ENCODE data around the gene CPSF4L.
A peak's percentile ranks its signal among the peaks of the same experiment; 100 is the strongest.

CPSF4L gene

DNA sequence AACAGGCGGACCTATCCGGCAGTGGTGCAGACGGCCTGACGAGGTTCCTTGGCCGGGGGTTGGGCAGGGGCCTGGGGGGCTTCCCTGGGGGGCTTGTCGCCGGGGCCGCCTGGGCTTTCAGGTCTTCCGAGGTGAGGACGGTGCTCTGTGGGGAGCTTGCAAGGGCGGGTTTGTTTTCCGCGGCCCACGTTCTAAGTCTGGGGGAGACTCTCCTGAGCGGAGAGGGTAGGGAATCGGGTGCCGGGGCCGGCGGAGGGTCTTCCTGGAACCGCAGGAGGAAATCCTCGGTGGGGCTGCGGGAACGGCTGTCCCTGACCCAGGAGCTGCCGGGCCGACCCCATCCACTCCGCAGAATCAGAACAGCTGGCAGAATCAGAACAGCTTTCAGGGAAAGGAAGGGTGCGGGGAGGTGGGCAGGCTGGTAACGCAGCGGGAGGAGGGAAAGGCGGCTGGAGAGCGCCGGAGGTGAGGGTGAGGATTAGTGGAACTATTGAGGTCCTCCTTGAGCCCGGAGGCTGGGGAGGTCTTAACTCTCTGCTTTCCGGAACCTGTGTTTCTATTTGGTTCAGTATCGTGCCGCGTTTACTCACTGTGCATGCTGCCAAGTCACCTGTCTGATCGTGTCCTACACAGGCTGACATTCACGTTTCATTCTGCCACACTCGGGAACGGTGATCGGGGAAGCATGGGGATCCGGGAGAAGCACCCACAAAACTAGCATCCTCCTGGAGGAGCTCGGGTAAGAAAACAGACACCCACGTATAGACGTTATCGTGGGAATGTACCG is 28.9 kb downstream of the CPSF4L start:
- DNase-seq (ENCODE audit: low read depth in 2 of 2): no peak

GRCh38 chr17:73231841-73232586 is 29.7 kb downstream of the CPSF4L start:
- peak; percentile 94 to 96 for DNase-seq (ENCODE audit: low read depth in 2 of 2)

GRCh38 chr17:73231395-73231794 is 30.3 kb downstream of the CPSF4L start:
- no peak for DNase-seq (ENCODE audit: low read depth in 2 of 2)

- DNase-seq (ENCODE audit: low read depth in 2 of 2): no peak
Measured at GRCh38 chr17:73230088-73230487, 31.6 kb downstream of the CPSF4L start.

- no peak for DNase-seq (ENCODE audit: low read depth in 2 of 2)
Measured at GRCh38 chr17:73228748-73229236, 32.9 kb downstream of the CPSF4L start.

GRCh38 chr17:73227944-73228343 is 33.7 kb downstream of the CPSF4L start:
- DNase-seq (ENCODE audit: low read depth in 2 of 2): no peak

DNA sequence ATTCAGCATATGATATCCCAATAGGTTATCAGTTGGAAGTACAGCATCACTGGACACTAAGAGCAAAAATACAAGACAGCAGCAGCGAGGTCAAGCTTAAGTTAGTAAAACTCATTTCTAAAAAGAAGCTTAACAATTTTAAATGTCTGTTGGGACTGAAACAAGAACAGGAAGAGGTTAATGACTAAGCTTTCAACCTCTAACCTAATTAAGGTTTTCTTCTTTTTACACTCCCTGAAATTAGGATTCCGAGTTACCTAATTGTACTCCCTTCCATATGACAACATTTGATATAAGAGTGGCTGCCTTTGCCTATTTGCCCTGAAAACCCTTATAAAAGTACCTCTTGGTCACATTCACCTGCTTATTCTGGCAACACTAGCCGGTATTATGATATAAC is 34.3 kb downstream of the CPSF4L start:
- no peak for DNase-seq (ENCODE audit: low read depth in 2 of 2)

GRCh38 chr17:73226556-73227172 is 35.0 kb downstream of the CPSF4L start:
- no peak for DNase-seq (ENCODE audit: low read depth in 2 of 2)

- no peak for DNase-seq (ENCODE audit: low read depth in 2 of 2)
Measured at GRCh38 chr17:73224663-73225305, 36.9 kb downstream of the CPSF4L start.

DNA sequence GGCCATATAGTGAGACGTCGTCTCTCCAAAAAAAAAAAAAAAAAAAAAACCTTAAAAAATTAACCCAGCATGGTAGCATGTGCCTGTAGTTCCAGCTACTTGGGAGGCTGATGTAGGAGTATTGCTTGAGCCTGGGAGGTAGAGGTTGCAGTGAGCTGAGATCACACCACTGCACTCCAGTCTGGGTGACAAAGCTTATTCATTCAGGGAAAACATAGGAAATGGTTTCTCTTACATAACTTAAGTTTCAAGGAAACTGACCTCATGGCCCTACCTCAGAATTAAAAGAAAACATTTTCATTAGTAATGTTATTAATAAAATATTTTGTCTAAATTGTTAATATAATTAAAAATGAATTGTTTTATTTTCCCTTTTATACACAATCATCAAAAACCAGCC is 37.4 kb downstream of the CPSF4L start:
- DNase-seq (ENCODE audit: low read depth in 2 of 2): no peak

DNA sequence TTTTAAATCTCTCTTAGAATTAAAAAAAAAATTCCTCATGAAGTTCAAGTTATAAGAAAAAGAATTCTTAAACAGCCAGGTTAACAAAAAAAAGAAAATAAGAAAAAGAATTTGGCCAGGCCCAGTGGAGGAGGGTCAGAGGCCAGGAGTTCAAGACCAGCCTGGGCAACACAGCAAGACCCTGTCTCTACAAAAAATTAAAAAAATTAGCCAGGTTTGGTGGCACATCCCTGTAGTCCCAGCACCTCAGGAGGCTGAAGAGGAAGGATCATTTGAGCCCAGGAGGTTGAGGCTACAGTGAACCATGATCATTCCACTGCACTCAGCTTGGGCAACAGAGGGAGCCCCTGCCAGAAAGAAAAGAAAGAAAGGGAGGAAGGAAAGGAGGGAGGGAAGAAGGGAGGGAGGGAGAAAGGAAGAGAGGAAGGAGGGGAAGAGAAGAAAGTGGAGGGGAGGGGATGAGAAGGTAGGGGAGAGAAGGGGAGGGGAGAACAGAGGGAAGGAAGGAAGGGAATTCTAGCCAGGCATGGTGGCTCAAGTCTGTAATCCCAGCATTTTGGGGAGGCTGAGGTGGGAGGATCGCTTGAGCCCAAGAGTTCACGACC is 38.0 kb downstream of the CPSF4L start:
- no peak for DNase-seq (ENCODE audit: low read depth in 2 of 2)

GRCh38 chr17:73215447-73215846 is 46.2 kb downstream of the CPSF4L start:
- DNase-seq (ENCODE audit: low read depth in 2 of 2): no peak

DNA sequence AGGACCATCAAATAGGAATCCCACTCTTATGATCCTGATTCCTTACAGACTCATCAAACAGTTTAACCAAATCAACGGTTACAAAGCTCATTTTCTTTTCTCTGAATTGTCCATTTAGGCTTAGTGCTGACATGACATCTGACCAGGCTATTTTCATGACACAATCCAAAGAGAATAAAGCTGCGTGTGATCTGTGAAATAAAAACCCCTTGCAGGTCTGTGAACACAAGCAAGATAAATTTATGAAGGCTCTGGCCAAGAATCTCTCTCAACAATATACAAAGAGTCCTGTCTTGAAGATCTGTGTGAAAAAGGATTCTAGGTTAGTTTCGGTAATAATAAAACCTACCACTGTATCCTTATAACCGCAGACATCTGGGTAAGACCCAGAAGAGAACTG is 46.8 kb downstream of the CPSF4L start:
- DNase-seq (ENCODE audit: low read depth in 2 of 2): no peak

- DNase-seq (ENCODE audit: low read depth in 2 of 2): no peak
Measured at GRCh38 chr17:73214008-73214407, 47.7 kb downstream of the CPSF4L start.

DNA sequence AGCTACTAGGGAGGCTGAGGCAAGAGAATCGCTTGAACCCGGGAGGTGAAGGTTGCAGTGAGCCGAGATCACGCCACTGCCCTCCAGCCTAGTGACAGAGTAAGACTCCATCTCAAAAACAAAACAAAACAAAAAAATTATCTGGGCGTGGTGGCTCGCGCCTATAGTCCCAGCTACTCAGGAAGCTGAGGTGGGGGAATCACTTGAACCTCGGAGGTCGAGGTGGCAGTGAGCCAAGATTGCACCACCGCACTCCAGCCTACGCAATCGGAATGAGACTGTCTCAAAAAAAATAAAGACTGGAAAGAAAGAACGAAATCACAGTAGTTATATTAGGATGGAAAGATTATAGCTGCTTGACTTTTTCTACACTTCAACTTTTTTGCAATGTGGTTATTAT is 49.9 kb downstream of the CPSF4L start:
- peak; percentile 14 to 23 for DNase-seq (ENCODE audit: low read depth in 2 of 2)

GRCh38 chr17:73210002-73210678 is 51.5 kb downstream of the CPSF4L start:
- no peak for DNase-seq (ENCODE audit: low read depth in 2 of 2)

GRCh38 chr17:73209436-73209835 is 52.2 kb downstream of the CPSF4L start:
- DNase-seq (ENCODE audit: low read depth in 2 of 2): no peak

- no peak for DNase-seq (ENCODE audit: low read depth in 2 of 2)
Measured at GRCh38 chr17:73208139-73208827, 53.4 kb downstream of the CPSF4L start.

DNA sequence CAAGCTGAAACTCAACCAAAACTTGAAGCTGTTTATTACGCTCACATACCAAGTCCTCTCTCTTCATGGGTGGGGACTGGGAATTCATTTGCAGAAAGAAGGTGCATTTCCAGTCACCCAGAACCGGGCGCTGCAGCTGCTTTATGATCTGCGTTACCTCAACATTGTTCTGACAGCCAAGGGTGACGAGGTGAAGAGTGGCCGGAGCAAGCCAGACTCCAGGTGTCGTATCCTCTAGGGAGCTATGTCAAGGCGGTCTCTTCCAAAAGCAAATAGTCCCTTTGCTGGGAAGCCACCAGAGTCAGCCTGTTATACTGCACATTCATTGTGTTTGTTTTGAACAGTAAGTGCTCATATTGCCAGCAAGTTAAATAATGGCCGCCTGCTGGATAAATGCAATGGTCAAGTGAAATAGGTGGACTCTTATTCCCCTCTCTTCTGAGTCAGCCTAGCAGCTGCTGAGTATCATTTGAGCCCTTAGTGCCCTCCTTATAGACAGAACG is 56.2 kb downstream of the CPSF4L start:
- DNase-seq (ENCODE audit: low read depth in 2 of 2): no peak

- no peak for DNase-seq (ENCODE audit: low read depth in 2 of 2)
Measured at GRCh38 chr17:73203788-73204479, 57.7 kb downstream of the CPSF4L start.
